T1000 (cell line): ENCODE measurements around the gene PHF13.
"Not testable (repeated sequence)": the region's sequence is repeated elsewhere in the genome, so short reads cannot be mapped to it uniquely, and the experiment has no call there.

Source experiments
- DNase-seq: peaks from one replicate; lab custom pipeline; 2025; ENCODE audit warnings: mixed read lengths; lab: John Stamatoyannopoulos, UW

PHF13 gene

DNA sequence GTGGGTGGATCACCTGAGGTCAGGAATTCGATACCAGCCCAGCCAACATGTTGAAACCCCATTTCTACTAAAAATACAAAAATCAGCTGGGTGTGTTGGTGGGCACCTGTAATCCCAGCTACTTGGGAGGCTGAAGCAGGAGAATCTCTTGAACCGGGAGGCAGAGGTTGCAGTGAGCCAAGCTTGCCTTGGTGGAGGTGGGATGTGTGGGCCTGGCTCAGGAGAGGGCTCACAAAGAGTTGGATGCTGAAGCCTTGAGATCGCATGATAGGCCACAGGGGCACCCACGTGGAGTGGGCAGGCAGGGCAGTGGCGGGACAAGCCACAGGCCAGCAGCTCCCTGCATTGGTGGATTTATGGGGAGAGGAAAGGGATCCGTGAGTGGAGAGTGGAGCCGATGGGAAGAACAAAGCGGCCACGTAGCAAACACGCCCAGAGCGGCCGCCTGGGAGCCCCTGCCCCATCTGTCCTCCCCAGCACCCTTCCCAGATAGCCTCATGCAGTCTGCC, 15.5 kb downstream of the PHF13 start:
- no peak for DNase-seq

DNA sequence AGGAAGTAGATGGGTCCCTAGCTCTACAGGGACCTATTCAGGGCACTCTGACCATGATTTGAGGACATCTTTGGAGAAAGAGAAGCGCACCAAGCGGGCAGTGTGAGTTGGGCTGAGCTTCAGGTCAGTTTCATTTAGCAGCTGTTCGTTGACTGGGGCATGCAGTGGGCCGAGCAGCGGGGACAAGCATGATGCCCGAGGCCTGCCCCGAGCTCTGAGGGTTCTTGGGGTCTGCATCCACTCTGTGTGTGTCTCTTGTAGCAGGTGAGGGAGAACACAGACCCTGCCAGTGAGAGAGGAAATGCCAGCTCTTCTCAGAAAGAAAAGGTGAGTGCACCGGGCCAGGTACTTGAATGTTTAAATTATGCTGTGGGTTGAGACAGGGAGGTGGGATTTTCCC, 16.5 kb downstream of the PHF13 start:
- no peak for DNase-seq

DNA sequence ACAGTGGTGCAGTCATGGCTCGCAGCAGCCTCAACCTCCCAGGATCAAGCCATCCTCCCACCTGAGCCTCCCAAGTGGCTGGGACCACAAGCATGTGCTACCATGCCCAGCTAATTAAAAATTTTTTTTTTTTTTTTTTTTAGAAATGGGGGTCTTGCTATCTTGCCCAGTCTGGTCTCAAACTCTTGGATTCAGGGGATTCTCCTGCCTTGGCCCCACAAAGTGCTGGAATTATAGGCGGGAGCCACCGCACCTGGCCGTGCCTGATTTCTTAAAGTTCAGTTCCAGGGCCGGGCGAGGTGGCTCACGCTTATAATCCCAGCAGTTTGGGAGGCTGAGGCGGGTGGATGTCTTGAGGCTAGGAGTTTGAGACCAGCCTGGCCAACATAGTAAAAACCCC, 17.5 kb downstream of the PHF13 start:
- DNase-seq, result no peak

DNA sequence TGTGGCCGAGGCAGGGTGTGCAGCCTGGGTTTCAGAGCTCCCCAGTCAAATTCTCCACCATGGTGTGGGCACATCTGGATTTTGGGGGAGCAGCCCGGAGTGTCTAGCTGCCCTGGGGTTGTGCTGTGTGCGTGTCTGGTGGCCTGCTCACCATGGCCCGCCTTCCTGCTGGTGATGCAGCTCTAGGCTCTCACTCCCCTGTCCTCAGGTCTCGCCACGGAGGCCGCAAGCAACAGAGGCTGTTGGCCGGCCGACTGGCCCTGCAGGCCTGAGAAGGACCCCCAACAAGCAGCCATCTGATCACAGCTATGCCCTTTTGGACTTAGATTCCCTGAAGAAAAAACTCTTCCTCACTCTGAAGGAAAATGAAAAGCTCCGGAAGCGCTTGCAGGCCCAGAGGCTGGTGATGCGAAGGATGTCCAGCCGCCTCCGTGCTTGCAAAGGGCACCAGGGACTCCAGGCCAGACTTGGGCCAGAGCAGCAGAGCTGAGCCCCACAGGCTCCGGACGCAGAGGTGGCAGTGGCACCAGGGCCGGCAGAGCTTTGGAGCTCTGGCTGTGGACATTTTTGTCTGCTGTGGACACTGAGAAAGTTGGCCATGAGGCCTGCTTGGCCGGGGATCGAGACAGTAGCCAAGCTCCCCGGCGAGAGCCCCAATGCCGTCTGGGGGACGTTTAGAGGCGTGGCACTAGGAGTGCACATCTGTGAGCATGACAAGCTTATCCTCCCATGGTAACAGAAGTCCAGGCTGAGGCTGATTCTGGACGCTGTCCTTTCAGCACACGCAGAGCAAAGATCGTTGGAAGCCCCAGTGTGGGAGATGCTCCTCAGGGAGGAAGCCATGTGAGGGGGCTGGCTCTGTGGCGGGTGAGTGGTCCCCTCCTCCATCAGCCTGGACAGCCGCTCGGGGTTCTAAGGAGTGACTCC, 19.3 kb downstream of the PHF13 start:
- no peak for DNase-seq

DNA sequence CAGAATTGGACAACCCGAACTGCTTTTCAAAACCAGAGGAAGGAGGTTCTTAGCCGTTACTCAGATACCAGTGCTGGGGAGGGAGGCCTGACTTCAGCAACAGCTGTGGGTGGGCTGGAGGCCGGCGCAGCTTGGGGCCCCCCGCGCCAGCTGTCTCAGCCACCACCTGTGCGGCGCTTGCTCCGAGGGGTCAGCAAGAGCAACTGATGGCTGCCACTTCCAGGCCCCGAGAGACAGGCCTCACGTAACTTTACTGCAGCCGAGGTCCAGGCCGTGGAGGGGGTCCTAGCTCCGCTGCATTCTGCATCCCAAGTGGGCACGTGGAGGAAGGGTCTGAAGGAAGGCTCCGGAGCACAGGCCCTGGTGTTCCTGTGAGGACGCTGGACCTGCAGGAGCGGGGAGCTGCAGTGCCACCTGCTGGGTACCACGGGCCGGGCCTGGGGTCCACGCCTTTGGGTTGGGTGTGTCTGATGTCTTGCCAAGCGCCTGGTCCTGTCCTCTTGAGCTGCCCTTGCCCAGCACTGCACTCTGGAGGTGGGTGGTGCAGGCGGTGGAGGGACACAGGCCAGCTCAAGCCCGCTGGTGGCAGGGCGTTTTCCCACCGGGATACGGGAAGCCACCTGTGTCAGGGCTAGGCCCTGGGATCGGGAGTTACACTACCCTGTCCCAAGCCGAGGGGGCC, 21.0 kb downstream of the PHF13 start:
- no peak for DNase-seq

DNA sequence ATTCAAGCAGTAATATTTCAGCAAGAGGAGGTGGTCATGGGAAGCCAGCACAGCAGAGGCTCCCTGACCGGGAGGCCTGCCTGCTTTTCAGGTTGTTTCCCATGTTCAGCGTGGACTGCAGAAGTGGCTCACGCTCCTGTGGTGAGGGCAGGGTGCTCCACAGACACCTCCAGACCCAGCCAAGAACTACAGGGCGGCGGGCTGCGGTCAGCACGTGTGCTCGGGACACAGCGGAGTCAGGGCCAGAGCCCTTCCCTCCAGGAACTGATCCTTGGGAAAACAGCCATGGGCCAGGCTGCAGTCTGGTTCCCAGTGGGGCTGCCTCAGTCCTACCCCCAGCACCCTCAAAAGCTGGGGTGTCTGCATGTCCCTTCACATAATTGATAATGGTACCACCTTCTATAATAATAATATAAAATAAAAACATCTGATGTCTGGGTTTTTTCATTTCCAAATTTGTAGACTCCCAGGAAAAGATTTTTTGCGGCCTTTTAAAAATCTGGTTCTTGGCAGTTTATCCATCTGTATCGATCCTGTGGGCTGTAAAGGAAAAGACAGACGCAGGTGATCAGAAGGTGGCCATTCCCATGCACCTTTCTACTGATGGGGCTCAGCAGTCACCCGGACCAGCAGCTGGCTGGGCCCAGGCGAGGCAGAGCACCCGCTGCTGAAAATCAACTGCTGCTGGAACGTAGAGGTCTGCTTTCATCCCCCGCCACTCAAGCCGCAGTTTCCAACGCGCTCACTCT, 21.8 kb downstream of the PHF13 start:
- no peak for DNase-seq

DNA sequence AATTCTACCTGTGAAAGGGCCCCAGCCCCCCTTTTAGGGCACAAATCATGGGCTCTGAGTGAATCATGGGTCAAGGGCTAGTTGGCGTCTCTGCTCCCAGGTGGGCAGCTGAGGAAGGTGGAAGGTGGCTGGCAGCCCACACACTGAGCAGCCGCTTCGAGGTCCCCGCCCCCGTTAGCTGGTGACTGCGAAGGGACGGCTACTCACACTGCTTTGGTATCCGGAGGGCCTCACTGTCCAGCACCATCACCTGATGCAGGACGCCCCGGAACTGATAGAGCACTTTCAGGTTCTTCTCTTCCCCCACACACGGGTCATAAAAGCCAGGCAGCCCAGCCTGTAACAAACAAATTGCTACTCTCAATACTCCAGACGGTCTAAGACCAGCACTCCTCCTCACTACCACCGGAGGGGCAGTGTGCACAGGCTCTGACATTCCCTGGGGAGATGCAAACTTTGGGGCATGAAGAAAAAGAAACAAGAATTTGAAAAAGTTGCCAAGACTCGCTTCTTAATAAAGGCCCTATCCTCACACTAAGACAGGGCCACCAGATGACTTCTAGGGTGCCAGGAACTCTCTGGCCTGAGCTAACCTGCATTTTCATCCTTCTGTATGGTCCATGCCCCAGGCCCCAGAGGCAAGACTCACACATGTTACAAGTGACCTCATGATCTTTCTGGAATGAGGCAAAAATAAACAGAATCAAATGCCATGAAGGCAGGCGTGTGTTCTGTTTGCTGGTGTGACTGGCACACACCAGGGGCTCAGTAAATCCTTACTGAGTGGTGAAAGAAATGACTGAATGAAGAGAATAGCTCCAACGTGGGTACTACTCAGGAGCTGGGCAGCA, 22.6 kb downstream of the PHF13 start:
- DNase-seq, result no peak

DNA sequence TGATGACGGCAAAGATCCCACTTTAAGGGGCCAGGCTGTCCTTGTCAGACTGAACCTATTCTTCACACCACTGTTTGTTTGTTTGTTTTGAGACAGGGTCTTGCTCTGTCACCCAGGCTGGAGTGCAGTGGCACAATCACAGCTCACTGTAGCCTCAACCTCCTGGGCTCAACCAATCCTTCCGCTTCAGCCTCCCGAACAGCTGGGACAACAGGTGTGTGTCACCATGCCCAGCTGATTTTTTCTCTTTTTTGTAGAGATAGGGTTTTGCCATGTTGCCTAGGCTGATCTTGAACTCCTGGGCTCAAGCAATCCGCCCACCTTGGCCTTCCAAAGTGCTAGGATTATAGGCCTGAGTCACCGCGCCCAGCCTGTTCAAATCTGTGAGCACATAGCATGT, 23.2 kb downstream of the PHF13 start:
- not testable (repeated sequence) for DNase-seq

DNA sequence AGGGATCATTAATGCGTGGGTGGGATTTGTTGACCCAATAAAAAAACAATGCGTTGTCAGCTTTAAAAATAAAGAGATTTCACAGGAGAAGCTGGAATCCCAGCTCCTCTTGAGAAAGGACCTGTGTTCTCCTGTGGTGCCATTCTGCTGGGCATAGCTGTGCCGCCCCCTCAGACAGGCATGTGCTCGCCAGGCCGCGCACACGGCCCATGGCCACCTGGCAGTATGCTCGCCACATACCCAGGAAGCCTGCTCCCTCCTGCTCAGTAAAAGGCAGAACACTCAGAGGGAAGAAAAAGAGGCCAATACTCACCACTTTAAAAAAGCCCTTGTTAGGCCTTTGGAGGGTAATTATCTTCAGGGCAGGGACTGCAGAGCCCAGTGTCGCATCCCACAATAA, 24.2 kb downstream of the PHF13 start:
- no peak for DNase-seq

DNA sequence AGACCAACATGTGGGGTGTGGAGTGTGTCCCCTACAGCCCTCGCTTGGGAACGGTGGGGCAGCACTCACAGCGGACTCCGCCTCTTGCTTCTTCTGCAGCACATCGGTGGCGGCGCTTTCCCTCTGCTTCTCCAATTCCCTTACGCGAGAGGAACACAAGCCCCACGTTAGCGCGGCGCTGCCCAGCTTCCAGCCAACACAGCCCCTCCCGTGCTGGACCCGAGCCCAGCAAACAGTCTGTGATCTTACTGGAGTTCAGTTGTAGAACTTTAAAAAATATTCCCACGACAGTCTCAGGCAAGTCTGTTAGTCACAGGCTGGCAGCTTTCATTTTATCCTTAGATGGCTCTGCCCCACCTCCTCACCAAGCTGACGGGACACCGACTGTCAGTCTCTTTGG, 24.7 kb downstream of the PHF13 start:
- DNase-seq, result no peak

DNA sequence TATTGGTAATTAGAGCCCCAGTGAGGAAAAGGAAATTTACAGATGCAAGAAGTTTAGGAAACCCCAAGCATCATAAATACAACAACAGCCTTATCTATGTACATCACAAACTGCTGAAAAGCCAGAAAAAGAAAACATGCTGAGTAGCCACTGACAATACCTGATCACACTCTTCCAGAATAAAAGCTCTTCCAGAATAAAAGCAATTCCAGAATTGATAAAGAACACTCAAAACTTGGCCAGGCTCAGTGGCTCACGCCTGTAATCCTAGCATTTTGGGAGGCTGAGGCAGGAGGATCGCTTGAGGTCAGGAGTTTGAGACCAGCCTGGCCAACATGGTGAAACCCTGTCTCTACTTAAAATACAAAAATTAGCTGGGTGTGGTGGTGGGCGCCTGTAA, 27.3 kb downstream of the PHF13 start:
- not testable (repeated sequence) for DNase-seq

DNA sequence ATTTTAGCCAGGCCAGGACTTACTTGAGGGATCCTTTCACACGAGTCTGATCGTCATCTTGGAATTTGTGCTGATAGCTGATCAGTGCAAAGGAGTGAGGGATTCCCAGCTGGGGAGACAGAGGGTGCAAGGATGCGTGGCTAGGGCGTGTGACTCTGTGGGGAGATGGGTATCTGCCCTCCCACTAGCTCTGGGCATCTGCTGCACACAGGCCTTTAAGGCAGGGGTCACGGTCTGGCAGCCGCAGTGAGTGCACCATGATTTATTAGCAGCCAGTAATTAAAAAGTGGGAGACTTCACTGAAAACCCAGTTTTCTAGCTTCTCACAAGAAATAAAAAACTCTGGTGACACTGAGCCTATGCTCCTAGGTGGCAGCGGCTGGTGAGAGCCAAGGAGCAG, 31.5 kb downstream of the PHF13 start:
- DNase-seq, result no peak

DNA sequence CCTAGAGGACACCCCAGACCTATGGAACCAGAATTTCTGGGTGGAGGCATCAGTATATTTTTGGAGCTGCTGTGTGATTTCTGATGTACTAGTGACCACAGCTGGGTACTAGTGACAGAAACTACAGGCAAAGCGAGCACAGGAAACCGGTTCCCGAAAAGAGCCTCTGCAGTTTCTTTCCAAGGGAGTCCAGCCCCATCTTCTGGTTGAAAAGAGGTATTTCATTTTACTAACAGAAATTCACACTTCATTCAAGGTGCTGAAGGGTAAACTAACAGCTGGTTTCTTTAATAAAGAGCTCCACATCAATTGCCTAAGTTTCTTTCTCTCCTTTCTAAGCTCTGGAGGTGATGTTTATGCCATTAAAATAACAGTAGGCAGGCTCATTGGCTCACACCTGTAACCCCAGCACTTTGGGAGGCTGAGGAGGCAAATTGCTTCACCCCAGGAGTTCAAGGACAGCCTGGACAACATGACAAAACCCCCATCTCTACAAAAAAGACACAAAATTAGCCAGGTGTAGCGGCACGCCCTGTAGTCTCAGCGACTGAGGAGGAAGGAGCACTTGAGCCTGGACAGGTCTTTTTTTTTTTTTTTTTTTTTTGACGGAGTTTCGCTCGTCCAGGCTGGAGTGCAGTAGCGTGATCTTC, 33.1 kb downstream of the PHF13 start:
- DNase-seq, result no peak

DNA sequence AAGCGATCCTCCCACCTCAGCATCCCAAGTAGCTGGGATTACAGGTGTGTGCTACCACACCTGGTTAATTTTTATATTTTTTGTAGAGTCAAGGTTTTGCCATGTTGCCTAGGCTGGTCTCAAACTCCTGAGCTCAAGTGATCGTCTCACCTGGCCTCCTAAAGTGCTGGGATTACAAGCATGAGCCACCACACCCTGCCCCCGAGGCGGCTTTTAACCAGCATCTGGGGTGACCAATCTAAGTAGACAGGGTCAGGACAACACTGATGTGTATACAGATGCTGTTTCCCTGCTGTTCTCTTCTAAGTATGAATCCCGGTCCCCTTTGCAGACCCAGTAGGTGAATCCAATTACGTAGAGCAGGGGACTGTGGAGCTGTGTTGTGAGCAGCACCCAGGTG, 35.0 kb downstream of the PHF13 start:
- DNase-seq, result no peak

DNA sequence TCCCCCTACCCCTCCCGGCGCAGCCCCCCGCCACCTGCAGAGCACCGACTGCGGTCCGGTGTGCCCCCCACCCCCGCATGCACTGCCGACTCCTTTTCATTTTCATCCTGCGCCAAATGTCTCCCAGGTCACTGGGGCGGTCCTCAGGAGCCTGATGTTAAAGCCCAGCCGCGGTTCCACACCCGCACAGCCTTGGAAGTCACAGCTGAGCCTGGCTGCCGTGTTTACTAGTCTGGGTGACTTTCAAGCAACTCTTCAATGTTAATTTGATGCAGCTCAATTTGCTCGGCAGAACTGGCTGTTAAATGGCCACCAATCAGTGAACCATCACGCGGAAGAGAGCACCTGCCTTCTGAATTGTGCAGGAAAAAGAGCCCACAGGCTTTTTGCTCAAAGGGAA, 38.4 kb downstream of the PHF13 start:
- DNase-seq, result no peak

DNA sequence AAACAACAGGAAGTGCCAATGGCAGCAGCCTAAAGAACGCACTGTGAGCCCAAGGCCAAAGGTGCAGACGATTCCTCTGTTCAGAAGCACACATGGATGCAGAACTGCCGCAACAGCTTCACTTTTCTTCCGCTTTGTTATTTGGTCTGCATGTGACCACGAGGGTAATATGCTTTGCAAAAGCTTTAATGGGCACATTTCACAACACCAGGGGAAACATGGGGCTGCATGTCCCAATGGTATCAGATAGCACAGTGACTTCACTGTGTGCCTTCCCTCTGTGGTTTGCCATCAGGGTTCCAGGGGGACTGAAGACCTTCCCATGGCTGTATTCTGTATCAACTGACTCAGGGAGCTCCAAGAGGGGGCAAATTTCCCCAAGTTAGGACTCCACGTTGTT, 39.5 kb downstream of the PHF13 start:
- DNase-seq, result no peak

DNA sequence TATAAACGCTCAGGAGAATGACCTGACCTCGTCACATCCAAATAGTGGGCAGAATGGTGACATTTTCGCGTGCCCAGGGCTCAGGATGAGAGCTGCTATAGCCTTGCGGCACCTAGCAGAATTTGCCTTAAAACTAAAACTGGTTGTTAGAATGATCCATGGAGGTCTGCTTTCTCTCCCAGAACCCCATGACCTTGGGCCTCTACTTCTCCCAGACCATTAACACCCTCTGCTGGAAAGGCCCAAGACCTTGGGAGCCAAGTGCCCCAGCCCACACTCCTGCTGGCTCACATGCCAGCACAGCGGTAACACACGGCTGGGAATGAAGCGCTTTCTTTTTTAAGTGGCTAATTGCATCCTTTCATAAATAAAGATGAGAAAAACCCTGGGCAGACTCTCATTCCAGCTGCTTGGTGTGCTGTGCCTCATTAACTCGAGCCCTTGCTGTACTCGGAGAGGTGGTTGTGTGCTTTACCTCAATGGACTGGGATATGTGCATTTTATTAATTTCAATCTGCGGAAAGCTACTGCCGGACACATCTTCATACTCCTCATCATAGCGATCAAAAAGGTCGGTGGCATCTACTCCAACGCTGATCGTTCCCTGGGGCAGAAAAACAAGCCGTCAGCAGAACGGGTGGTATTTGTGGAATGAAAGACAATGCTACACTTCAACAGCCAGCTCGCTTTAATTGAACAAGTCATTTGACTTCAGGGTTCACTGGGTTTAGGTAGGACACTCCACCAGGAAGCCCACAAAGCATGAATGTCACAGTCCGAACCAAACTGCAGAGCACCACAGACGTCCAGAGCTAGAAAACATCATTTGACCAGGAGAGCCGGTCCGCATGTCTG, 40.1 kb downstream of the PHF13 start:
- DNase-seq, result no peak

DNA sequence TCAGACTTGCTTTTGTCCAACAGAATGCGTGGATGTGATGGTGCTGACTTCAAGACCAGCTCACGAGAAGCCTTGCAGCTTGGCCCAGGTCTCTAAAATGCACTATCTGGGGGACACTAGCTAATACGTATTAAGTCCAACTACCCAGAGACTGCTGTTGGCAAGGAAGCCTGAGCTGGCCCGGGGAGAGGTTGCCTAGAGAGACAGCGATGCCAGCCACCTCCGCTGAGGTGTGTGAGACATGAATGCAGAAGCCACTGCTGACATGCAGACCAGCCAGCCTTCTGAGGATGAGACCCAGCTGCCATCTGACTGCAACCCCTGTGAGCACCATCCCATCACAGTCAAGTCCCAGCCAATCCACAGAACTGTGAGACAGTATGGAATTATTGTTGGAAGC, 43.6 kb downstream of the PHF13 start:
- no peak for DNase-seq

DNA sequence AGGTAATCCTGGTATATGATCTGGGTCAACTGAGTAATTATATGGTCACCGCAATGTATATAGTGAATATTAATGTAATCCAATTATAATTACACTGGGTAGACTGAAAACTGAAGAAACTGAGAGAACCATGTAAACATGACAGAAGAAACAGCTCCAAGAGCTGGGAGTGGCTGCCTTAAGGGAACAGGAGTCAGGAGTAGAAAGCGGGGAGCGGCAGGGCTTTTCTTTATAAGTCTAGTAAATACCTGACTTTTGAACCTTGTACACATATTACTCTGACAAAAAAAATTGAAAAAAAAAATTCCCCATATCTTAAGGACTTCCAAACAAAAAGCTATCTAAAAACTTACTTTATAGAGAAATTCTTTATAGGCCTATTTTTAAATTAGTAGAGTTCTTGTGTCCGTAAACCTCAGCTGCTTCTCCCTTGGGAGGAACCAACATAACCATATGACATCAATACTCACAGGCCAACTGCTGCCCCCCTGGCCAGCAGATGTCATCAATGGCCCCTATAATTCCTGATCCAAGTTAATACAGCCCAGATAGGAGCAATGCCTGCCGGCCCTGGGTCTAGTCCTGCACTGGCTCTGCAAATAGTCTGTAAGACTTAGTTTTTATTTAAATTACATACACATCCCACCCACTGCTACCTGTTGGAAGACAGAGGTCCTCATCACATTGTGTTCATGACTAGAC, 45.0 kb downstream of the PHF13 start:
- DNase-seq, result no peak
